A549 (cell line): ENCODE data around the gene ARL10. TPM values are rescaled to one million over a fixed set of nuclear protein-coding genes. Genes with fewer than 3 reads are reported as not detected.
A peak's percentile ranks its signal among the peaks of the same experiment; 100 is the strongest.

Experiments used
- ATAC-seq, 2 experiments: fragments of 200-7000 bp in 1 of 2; fragments of >200 bp in 1 of 2; cut with Nextera tagmentation in 1 of 2; cut with Tn5 transposase in 1 of 2; 3 replicates each; pipeline versions ENCODE4 v1.8.0 to v1.9.1; 2018 to 2020; ENCODE audit warnings: mild to moderate bottlenecking in 1 of 2, moderate library complexity in 1 of 2
- CTCF ChIA-PET: fragments of 300-600 bp; sonication (Branson Sonifier 250); formaldehyde crosslinking; extraction: SDS; loops from one replicate; lab custom pipeline; 2021; ENCODE audit warnings: antibody characterized with exemption, inconsistent platforms; lab: Yijun Ruan, JAX
- POLR2A ChIA-PET: fragments of 350-600 bp; formaldehyde crosslinking; extraction: SDS; loops from one replicate; lab custom pipeline; 2021; ENCODE audit warnings: antibody characterized with exemption, inconsistent platforms; lab: Yijun Ruan, JAX
- DNase-seq, 2 experiments: peaks; one replicate each; pipeline versions ENCODE4 v3.0.0 to v3.0.0-alpha.2; 2011 to 2016; ENCODE audit warnings: low read depth in 1 of 2, low spot score in 1 of 2
- FAIRE-seq: peaks from 2 replicates; lab custom pipeline; 2011; peaks lifted over from hg19 to GRCh38; lab: Jason Lieb, UNC
- H3K27ac ChIP-seq, 2 experiments: fragments of >200 bp; sonication (Bioruptor Twin); formaldehyde crosslinking; 3 replicates each; pipeline ENCODE4 v1.5.1; 2016 to 2017
- H3K4me1 ChIP-seq: fragments of >200 bp; sonication (Bioruptor Twin); formaldehyde crosslinking; 3 replicates; pipeline ENCODE4 v1.6.1; 2016
- H3K4me2 ChIP-seq: fragments of >200 bp; sonication (Bioruptor Twin); formaldehyde crosslinking; 3 replicates; pipeline ENCODE4 v1.6.1; 2016
- H3K4me3 ChIP-seq: fragments of >200 bp; sonication (Bioruptor Twin); formaldehyde crosslinking; 3 replicates; pipeline ENCODE4 v1.5.1; 2016
- H3K9me3 ChIP-seq: fragments of >200 bp; sonication (Bioruptor Twin); formaldehyde crosslinking; 3 replicates; pipeline ENCODE4 v1.6.1; 2016
- BHLHE40 ChIP-seq: IDR thresholded peaks from 2 replicates; pipeline ENCODE4 v1.6.1; 2012; ENCODE audit warnings: low read depth, low read length, inconsistent platforms
- CBX2 ChIP-seq: fragments of 200-600 bp; sonication (generic); IDR thresholded peaks from 2 replicates; pipeline ENCODE4 v1.6.1; 2016; ENCODE audit warnings: low read depth, mild to moderate bottlenecking, borderline replicate concordance
- EP300 ChIP-seq, 2 experiments: fragments of >200 bp; sonication (Bioruptor Twin); formaldehyde crosslinking; IDR thresholded peaks; 2 replicates in 1 of 2; 3 replicates in 1 of 2; pipeline ENCODE4 v1.6.1; 2016 to 2017
- ESRRA ChIP-seq: fragments of 150-350 bp; IDR thresholded peaks from 2 replicates; pipeline ENCODE4 v1.6.1; 2014; ENCODE audit warnings: mild to moderate bottlenecking, low read length, borderline replicate concordance
- FOSL2 ChIP-seq, 2 experiments: fragments of 450-650 bp in 1 of 2; fragments of >200 bp in 1 of 2; sonication (Bioruptor Twin) in 1 of 2; formaldehyde crosslinking; IDR thresholded peaks; 2 replicates each; pipeline versions ENCODE4 v1.5.0 to v1.6.1; 2016 to 2020; ENCODE audit warnings: mild to moderate bottlenecking in 1 of 2, moderate library complexity in 1 of 2
- HOXA7 ChIP-seq: fragments of 250-450 bp; sonication (Bioruptor Pico); IDR thresholded peaks from 2 replicates; pipeline ENCODE4 v1.5.0; 2020; ENCODE audit warnings: mild to moderate bottlenecking, moderate library complexity
- JUNB ChIP-seq: fragments of >200 bp; sonication (Bioruptor Twin); formaldehyde crosslinking; IDR thresholded peaks from 2 replicates; pipeline ENCODE4 v1.6.1; 2016
- NFE2L2 ChIP-seq: fragments of 150-350 bp; conservative IDR thresholded peaks from 2 replicates; pipeline ENCODE4 v1.6.1; 2014; ENCODE audit warnings: low read length
- POLR2AphosphoS2 ChIP-seq: conservative IDR thresholded peaks from 2 replicates; pipeline ENCODE4 v1.6.1; 2012; ENCODE audit warnings: low read length, improper control_type of control experiment, inconsistent platforms
- SMC3 ChIP-seq: fragments of >200 bp; sonication (Bioruptor Twin); formaldehyde crosslinking; IDR thresholded peaks from 3 replicates; pipeline ENCODE4 v1.6.1; 2018; ENCODE audit warnings: inconsistent platforms
- TP53 ChIP-seq: fragments of 250-450 bp; sonication (Bioruptor Pico); IDR thresholded peaks from 2 replicates; pipeline ENCODE4 v1.5.0; 2021; ENCODE audit warnings: mild to moderate bottlenecking, moderate library complexity
- WGBS: methylation state at CpG from one replicate; pipeline ENCODE4 v1.1.6; 2017; ENCODE audit errors: missing lambda C conversion rate; 5-methylcytosine and 5-hydroxymethylcytosine counted together
- polyA plus RNA-seq, 4 experiments: library from polyadenylated mRNA; depleted of rRNA in 3 of 4; stranded (reverse); fragments of >200 nt; fragmentation: RNase III in 1 of 4; extraction: RNeasy Plus Mini Kit Qiagen cat#74134 plus additional on column Dnase treatment in 1 of 4; gene quantifications; 2 replicates in 3 of 4; 3 replicates in 1 of 4; pipeline ENCODE4 v1.2.3, GENCODE V29; 2011 to 2017
- TF ChIP-seq, protein P1 (sequence below): fragments of 150-350 bp; IDR thresholded peaks from 2 replicates; pipeline ENCODE4 v1.6.1; 2014; ENCODE audit warnings: low read depth, mild to moderate bottlenecking, low read length
- TF ChIP-seq, protein P2 (sequence below): fragments of >200 bp; sonication (Bioruptor Twin); formaldehyde crosslinking; IDR thresholded peaks from 2 replicates; pipeline ENCODE4 v1.6.1; 2016
- TF ChIP-seq, protein P3 (sequence below): IDR thresholded peaks from 2 replicates; pipeline ENCODE4 v1.6.1; 2012

The ARL10 gene
- polyA plus RNA-seq, 2 of the 4 experiments (the other 2 are of a cell fraction) = 0.15 to 0.21 TPM

DNA sequence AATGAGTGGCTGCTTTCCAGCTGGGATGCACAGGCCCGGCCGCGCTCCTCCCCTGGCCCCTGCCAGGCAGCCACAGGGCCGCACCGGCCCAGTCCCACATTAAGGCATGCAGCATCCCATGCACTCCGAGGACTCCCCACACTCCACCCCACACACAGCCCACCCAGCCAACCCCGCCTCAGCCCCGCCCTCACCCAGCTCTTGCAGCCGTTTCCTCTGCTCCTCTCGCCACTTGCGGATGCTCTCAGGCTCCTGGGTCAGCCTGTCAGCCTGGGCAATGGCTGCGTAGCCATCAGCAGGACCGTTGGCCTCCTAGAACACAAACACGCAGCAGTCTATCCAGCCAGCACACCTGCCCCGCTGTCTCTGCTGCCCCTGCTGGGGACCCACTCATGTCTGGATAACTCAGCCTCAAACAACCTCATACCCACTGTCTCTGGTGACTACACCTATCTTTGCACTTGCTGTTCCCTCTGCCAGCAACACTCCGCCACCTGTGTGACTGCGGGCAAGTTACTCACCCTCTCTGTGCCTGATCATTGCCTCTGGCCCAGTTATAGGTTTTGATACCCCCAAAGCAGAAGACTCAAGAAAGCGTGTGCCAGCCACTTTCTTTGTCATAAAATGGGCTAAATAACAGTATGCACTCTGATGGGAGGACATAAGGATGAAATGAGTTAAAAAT lies 32.6 kb downstream of the ARL10 start (continued):
- TF ChIP-seq, protein P1, sequence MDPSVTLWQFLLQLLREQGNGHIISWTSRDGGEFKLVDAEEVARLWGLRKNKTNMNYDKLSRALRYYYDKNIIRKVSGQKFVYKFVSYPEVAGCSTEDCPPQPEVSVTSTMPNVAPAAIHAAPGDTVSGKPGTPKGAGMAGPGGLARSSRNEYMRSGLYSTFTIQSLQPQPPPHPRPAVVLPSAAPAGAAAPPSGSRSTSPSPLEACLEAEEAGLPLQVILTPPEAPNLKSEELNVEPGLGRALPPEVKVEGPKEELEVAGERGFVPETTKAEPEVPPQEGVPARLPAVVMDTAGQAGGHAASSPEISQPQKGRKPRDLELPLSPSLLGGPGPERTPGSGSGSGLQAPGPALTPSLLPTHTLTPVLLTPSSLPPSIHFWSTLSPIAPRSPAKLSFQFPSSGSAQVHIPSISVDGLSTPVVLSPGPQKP = no peak
- TF ChIP-seq FOSL2 (IDR thresholded peaks at IDR 0.05) (no peak), FOSL2 (CRISPR knock-in tag; IDR thresholded peaks at IDR 0.05) (no peak), CBX2 (no peak)
- TF ChIP-seq, protein P2, sequence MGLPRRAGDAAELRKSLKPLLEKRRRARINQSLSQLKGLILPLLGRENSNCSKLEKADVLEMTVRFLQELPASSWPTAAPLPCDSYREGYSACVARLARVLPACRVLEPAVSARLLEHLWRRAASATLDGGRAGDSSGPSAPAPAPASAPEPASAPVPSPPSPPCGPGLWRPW = no peak

DNA sequence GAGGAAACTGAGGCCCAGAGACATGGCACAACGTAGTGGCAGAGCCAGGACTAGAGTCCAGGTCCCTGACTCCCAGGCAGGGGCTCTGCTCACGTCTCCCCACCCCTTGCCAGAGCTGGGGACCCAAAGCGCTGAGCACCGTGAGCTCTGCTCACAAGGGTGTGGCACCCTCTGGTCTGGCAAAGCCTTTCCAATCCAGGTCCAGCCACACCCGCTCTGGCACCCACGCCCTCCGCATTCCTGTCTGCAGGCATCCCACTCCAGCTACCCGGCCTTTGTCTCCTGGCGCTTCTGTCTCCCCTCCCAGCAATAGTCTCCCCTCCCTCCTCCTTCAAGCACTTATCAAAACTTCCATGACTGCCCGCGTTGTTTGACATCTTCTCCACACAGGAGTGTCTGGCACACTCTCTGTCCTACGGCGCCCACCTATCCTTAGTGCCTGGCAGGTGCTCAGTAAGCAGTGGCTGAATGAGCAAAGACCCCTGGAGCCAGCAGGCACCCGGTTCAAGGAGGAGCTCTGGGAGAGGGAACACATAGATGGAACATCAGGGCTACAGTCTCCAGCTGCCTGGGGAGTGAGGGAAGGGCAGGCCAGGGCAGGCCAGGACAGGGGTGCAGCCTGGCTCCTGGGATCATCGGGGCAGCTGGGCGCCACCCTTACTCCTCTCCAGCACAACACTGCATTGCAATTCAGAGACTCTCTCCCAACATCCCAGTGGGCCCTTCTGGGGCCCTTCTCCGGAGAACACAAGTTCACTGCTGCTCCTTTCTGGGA lies 35.3 kb downstream of the ARL10 start:
- Histone ChIP-seq H3K9me3 (no peaks in the 10 kb centered on the region), H3K4me1 (peaks cover 14% of the 10 kb centered on the region; the same call in 2 of the 3 replicates), H3K27ac (peak overlapping the region in 1 of 2 experiments; percentile 29; a peak in 2 of 6 replicates), H3K4me3 (no peak overlapping the region), H3K4me2 (peak overlapping the region; percentile 19; the same call in 1 of the 3 replicates)
- DNase-seq (peak in 1 of 2 experiments; percentile 37), FAIRE-seq (no peak), ATAC-seq (peak; percentile 27 to 61; a peak in 4 of 6 replicates)
- ChIA-PET CTCF (interaction anchor here (1.1 kb wide), 1 partner anchor 47 kb away, joined by 5 read pairs; the partner anchor contains the start of gene FAF2), POLR2A (no interaction called here)
- TF ChIP-seq ESRRA = no peak
- TF ChIP-seq, all 56 proteins: peak for 0
- WGBS = 70% methylated on average over 17 of the region's 17 CpGs

DNA sequence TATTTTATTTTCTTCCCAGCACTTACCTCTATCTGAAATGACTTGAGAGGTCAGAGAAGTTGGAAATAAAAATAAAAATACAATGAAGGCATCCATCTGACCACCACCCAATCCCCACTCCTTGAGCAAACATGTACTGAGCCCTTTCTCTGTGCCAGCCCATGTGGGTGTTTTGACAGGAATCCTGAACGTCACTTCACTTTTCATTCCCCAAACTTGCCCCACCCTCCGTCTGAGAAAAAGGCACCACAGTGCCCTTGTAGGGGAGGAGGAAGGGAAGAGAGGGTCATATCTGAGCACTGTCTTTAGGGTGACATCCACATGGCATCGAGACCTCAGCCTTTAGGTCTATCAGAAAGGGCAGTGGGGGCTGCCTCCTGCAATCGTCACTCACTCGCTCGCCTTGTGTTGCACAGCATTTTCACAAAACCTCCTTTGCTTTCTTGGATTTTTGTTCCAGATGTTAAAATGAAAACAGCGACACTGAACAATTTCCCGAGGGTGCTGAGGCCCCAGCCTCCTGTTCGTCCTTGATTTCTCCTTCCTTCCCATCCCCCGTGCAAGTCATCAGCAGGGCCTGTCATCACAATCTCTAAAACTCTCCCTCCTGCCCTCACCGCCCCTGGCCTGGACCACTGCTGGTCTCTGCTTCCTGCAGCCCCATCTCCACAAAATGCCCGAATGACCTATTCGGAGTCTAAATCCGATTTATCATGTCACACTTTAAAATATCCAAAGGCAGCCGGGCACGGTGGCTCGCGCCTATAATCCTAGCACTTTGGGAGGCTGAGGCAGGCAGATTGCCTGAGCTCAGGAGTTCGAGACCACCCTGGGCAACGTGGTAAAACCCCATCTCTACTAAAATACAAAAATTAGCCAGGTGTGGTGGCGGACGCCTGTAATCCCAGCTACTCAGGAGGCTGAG lies 36.3 kb downstream of the ARL10 start:
- ATAC-seq = no peak
- FAIRE-seq = no peak
- DNase-seq = no peak
- TF ChIP-seq TP53 = no peak
- TF ChIP-seq HOXA7 (CRISPR knock-in tag) = no peak
- no peak for TF ChIP-seq EP300 (IDR thresholded peaks at IDR 0.05)
- TF ChIP-seq BHLHE40 = no peak
- no peak for TF ChIP-seq POLR2AphosphoS2
- TF ChIP-seq NFE2L2 = no peak
- no peak for TF ChIP-seq JUNB
- TF ChIP-seq SMC3 = no peak
- TF ChIP-seq, protein P3, sequence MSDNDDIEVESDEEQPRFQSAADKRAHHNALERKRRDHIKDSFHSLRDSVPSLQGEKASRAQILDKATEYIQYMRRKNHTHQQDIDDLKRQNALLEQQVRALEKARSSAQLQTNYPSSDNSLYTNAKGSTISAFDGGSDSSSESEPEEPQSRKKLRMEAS = no peak
- Histone ChIP-seq H3K4me1 (peaks cover 14% of the 10 kb centered on the region; the same call in 2 of the 3 replicates), H3K27ac (no peak overlapping the region), H3K4me2 (no peak overlapping the region), H3K4me3 (no peak overlapping the region), H3K9me3 (no peaks in the 10 kb centered on the region)
- ChIA-PET POLR2A (no interaction called here), CTCF (no interaction called here)
- WGBS = 89% methylated on average over 22 of the region's 22 CpGs
